Measurements from ENCODE around the gene LRGUK. TPM values are rescaled to one million over a fixed set of nuclear protein-coding genes. Genes with fewer than 3 reads are reported as not detected.

LRGUK gene
- total RNA-seq, 2 experiments from 2014 or later = 0.09 TPM; not detected in 1

GRCh38 chr7:134262322-134262721, 135.2 kb downstream of the LRGUK start:
- no peak overlapping the region for H3K4me3 Mint-ChIP-seq

DNA sequence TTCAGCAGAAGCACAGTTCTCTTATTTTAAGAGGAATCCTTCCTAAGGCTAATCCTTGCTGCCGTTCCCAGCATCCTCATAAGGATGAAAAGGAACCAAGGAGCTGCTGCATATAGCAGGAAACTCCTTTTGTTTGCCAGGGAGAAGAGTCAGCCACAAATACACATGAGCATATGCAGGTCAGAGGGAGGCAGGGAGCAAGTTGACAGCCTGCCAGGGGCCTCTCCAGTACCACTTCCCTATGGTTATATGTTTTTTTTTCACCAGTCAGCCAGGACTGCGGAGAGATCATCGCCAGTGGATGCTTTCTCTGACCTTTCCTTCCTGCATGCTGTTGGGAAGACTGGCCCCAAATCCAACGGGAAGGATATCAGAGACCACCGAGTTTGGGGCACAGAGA, 149.8 kb downstream of the LRGUK start:
- ATAC-seq (no peak), DNase-seq (no peak)
- intact Hi-C loops (cut with micrococcal nuclease) = no loop called here
- Mint-ChIP-seq H3K27ac (no peak overlapping the region), H3K9me3 (no peaks in the 10 kb centered on the region), H3K4me1 (ENCODE audit: low read depth) (no peaks in the 10 kb centered on the region), H3K27me3 (peaks cover 20% of the 10 kb centered on the region), H3K4me3 (no peak overlapping the region), H3K36me3 (ENCODE audit: low read depth) (no peaks in the 10 kb centered on the region)
- ChIA-PET CTCF (no interaction called here), POLR2A (no interaction called here)
- no peak for TF ChIP-seq CTCF (IDR thresholded peaks at IDR 0.05)

More at GRCh38 chr7:134262322-134262721, 135.2 kb downstream of the LRGUK start:
- no peak overlapping the region for H3K27ac Mint-ChIP-seq
- DNase-seq (no peak), ATAC-seq (no peak)
- intact Hi-C loops (cut with micrococcal nuclease) = no loop called here
- no peaks in the 10 kb centered on the region for H3K36me3 Mint-ChIP-seq (ENCODE audit: low read depth)
- POLR2A ChIA-PET = no interaction called here
- CTCF ChIA-PET = no interaction called here
- peaks cover 6% of the 10 kb centered on the region for H3K9me3 Mint-ChIP-seq
- no peaks in the 10 kb centered on the region for H3K27me3 Mint-ChIP-seq
- no peaks in the 10 kb centered on the region for H3K4me1 Mint-ChIP-seq (ENCODE audit: low read depth)
- no peak for TF ChIP-seq CTCF (IDR thresholded peaks at IDR 0.05)

DNA sequence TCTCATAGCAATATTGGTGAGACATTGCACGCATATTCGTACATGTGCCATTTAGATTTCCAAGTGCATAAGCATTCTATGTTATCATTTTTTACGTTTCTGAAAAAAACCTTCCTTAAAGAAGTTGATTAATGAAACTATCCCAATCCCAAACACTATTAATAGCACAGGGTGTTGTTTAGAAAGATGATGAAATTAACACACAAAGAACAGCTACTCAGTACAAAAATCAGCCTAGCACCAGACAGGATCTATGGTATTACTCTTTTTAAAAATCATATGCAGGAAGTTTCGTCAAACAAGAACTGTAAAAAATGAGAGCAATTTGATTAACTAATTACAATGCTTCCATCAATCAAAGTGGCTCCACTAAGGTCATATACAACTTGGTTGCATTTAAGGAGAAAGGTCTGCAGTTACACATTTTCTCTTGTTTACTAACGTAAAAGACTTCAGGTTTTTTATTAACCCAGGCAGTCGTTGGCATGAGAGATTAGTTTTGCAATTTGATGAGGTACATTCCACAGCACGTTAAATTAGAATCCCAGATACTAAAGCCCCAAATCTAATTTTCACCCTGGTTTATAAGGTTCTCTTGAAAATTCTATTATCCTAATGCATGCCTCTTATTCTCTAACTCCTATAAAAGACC, 151.5 kb downstream of the LRGUK start:
- Mint-ChIP-seq H3K36me3 (ENCODE audit: low read depth) (no peaks in the 10 kb centered on the region), H3K9me3 (no peaks in the 10 kb centered on the region), H3K27ac (no peak overlapping the region), H3K4me3 (no peak overlapping the region), H3K4me1 (ENCODE audit: low read depth) (no peaks in the 10 kb centered on the region), H3K27me3 (peaks cover 22% of the 10 kb centered on the region)
- intact Hi-C loops (cut with micrococcal nuclease) = no loop called here
- no peak for ATAC-seq
- TF ChIP-seq CTCF (IDR thresholded peaks at IDR 0.05) = no peak
- DNase-seq = no peak
- CTCF ChIA-PET = no interaction called here
- POLR2A ChIA-PET = no interaction called here

GRCh38 chr7:134279336-134279735, 152.2 kb downstream of the LRGUK start:
- DNase-seq (no peak), ATAC-seq (no peak)
- H3K9me3 Mint-ChIP-seq = no peaks in the 10 kb centered on the region
- ChIA-PET CTCF (no interaction called here), POLR2A (no interaction called here)
- H3K27me3 Mint-ChIP-seq = peaks cover 22% of the 10 kb centered on the region
- no peak for TF ChIP-seq CTCF (IDR thresholded peaks at IDR 0.05)
- H3K4me3 Mint-ChIP-seq = no peak overlapping the region
- no peaks in the 10 kb centered on the region for H3K4me1 Mint-ChIP-seq (ENCODE audit: low read depth)
- H3K36me3 Mint-ChIP-seq (ENCODE audit: low read depth) = no peaks in the 10 kb centered on the region
- intact Hi-C loops (cut with micrococcal nuclease) = no loop called here
- no peak overlapping the region for H3K27ac Mint-ChIP-seq

- intact Hi-C loops (cut with micrococcal nuclease) = no loop called here
- Mint-ChIP-seq H3K9me3 (no peaks in the 10 kb centered on the region), H3K4me1 (ENCODE audit: low read depth) (no peaks in the 10 kb centered on the region), H3K36me3 (ENCODE audit: low read depth) (no peaks in the 10 kb centered on the region), H3K27ac (no peak overlapping the region), H3K27me3 (peaks cover 22% of the 10 kb centered on the region), H3K4me3 (no peak overlapping the region)
- ChIA-PET POLR2A (no interaction called here), CTCF (no interaction called here)
- ATAC-seq (no peak), DNase-seq (no peak)
- TF ChIP-seq CTCF (IDR thresholded peaks at IDR 0.05) = no peak
Measured at GRCh38 chr7:134279898-134280297, 152.8 kb downstream of the LRGUK start.
